ENCODE data around the gene STMN1.

The STMN1 gene

GRCh38 chr1:25867210-25867991 is 38.8 kb downstream of the STMN1 start:
- no peak for DNase-seq

- no peak for DNase-seq
Observed at GRCh38 chr1:25866288-25866687, 39.9 kb downstream of the STMN1 start.

GRCh38 chr1:25864434-25864833 is 41.8 kb downstream of the STMN1 start:
- no peak for DNase-seq

- DNase-seq: no peak
Observed at GRCh38 chr1:25863486-25864262, 42.5 kb downstream of the STMN1 start.

- no peak for DNase-seq
Observed at GRCh38 chr1:25862785-25863485, 43.3 kb downstream of the STMN1 start.

- DNase-seq: peak; percentile 86
Observed at GRCh38 chr1:25861316-25862286, 44.6 kb downstream of the STMN1 start.

GRCh38 chr1:25858906-25859789 is 47.1 kb downstream of the STMN1 start, which contains the start of gene AUNIP:
TSS of gene AUNIP (minus strand) at chr1:25859457. CDS start at chr1:25859357, 100 bp downstream.
- peak; percentile 93 for DNase-seq

- no peak for DNase-seq
Observed at GRCh38 chr1:25858494-25858893, 47.7 kb downstream of the STMN1 start.

- no peak for DNase-seq
Observed at GRCh38 chr1:25856856-25857255, 49.4 kb downstream of the STMN1 start.

GRCh38 chr1:25854554-25854953 is 51.7 kb downstream of the STMN1 start:
- no peak for DNase-seq
